HG03520 (cell line): ENCODE results near the gene SRC.

Experiments
- ATAC-seq: cut with Tn5 transposase; IDR thresholded peaks from one replicate; pipeline ENCODE4 v1.9.1; 2021; ENCODE audit warnings: mild to moderate bottlenecking, moderate library complexity; ENCODE audit not compliant: unreplicated experiment

The SRC gene

GRCh38 chr20:37442547-37442946, 96.6 kb downstream of the SRC start:
- ATAC-seq: no peak

- ATAC-seq: no peak
These were observed 97.0 kb downstream of the SRC start for GRCh38 chr20:37442986-37443385.

- no peak for ATAC-seq
These were observed 97.7 kb downstream of the SRC start for GRCh38 chr20:37443596-37443995.

- ATAC-seq: no peak
These were observed 99.1 kb downstream of the SRC start for GRCh38 chr20:37445041-37445440.

GRCh38 chr20:37446286-37447032, 100.5 kb downstream of the SRC start:
- no peak for ATAC-seq

- ATAC-seq: no peak
These were observed 101.7 kb downstream of the SRC start for GRCh38 chr20:37447688-37448087.

- ATAC-seq: no peak
These were observed 103.3 kb downstream of the SRC start for GRCh38 chr20:37449276-37449675.

GRCh38 chr20:37450344-37450743, 104.4 kb downstream of the SRC start:
- ATAC-seq: no peak

DNA sequence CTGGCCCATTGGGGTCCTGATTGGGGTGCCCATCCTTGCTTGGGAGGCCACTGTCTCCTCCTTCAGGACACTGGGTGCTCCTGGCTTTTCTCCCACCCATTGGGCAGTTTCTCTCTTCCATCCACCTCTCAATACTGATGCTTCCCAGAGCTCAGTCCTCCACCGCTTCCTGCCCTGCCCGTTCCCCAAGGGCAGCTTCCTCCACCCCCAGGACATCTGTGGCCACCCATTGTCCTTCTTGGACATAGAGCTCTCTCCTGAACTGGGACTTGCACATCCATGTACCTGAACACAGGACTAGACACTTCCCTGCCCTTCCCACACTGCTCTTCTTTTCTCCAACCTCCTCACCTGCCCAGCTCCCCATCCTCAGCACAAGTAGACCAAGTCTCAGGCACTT, 105.7 kb downstream of the SRC start:
- no peak for ATAC-seq

GRCh38 chr20:37452236-37452635, 106.3 kb downstream of the SRC start:
- ATAC-seq: no peak

DNA sequence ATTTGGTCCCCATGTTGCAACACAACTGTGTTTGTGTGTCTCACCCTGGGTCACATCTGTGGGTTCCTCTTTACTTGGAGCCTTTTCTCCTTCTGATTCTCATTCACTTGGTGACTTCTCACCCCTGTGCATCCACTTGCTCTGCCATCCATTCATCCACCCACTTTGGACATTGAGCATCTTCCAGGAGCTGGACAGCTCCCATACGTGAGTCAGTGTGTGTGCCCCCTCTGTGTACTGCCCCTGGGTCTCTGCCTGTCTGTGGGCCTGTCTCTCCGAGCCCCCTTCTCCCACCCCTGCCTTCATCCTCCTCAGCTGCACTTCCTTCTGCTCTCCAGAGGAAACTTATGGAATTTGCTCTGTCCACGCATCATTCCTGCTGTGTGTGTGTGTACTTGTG, 107.3 kb downstream of the SRC start:
- ATAC-seq: no peak

DNA sequence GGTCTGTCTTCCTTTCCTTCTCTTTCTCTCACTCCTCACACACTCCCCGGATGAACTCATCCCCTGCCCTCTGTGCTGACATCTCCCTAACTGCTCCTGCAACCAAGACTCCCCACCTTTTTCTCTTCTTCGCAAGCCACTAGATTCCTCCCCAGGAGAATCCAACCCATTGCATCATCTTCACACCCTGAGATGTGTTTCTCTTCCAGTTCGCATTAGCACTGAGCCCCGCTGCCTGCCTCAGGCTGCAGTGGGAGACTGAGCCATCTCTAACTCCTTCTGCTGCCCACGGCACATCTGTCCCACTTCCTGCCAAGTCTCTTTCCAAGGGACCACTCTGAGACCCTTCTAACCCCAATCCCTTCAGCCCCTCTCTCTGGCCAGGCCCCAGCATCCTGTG, 107.9 kb downstream of the SRC start:
- no peak for ATAC-seq

DNA sequence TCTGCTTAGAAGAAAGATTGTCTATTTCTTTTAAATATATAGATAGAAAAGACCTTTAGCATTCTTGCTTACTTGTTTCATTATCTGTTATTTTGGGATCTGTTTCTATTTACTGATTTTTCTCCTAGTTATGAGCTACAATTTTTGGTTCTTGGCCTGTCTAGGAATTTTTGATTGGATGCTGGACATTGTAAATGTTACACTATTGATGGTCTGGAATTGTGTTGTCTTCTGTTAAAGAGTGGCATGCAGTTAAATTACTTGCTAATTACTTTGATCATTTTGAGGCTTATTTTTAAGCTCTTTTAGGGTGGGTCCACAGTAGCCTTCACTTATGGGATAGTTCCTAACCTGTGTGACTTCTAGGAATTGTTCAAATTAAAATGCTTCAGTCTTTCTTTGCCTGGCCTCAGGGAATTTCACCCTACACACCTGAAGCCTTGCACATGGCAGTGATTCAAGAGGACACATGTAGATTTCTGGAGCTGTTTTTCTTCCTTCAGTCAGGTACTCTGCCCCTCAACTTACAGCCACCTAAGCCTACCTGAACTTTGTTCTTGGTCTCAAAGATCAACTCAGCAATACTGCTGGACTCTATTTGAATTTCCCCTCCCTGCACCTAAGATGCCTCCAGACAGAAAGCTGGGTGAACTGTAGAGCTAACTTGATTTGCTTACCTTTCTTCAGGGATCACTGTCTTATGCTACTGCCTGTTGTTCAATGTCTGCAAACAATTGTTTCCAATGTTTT, 108.9 kb downstream of the SRC start:
- no peak for ATAC-seq
